Right lobe of liver (tissue), 4 donors: ENCODE results near the gene LGR4.

Experiments used
- POLR2A ChIP-seq: fragments of 450-650 bp; IDR thresholded peaks from one replicate; pipeline ENCODE4 v1.6.1; 2017; ENCODE audit warnings: antibody characterized with exemption, mild to moderate bottlenecking
- TF ChIP-seq, protein P1 (sequence below), 4 donors: fragments of 200-600 bp in 3 of 4; fragments of 450-650 bp in 1 of 4; IDR thresholded peaks; one replicate each; pipeline versions ENCODE4 v1.5.1 to v1.8.0; 2016 to 2022; ENCODE audit warnings: antibody characterized with exemption in 4 of 4, mild to moderate bottlenecking in 2 of 4
- donor health status: DM: no; HTN: no; CAD: no.
- donor health status: DM: no; HTN: no; CAD: no.
- donor health status: DM: no; HTN: yes; CAD: no.

GRCh38 chr11:27468209-27468994, 4.2 kb downstream of the LGR4 start:
- TF ChIP-seq, protein P1, sequence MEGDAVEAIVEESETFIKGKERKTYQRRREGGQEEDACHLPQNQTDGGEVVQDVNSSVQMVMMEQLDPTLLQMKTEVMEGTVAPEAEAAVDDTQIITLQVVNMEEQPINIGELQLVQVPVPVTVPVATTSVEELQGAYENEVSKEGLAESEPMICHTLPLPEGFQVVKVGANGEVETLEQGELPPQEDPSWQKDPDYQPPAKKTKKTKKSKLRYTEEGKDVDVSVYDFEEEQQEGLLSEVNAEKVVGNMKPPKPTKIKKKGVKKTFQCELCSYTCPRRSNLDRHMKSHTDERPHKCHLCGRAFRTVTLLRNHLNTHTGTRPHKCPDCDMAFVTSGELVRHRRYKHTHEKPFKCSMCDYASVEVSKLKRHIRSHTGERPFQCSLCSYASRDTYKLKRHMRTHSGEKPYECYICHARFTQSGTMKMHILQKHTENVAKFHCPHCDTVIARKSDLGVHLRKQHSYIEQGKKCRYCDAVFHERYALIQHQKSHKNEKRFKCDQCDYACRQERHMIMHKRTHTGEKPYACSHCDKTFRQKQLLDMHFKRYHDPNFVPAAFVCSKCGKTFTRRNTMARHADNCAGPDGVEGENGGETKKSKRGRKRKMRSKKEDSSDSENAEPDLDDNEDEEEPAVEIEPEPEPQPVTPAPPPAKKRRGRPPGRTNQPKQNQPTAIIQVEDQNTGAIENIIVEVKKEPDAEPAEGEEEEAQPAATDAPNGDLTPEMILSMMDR (IDR thresholded peaks at IDR 0.05) = no peak
- no peak for TF ChIP-seq POLR2A
